Umbilical cord (tissue), 2 donors: ENCODE measurements around the gene WDR62. TPM values are rescaled to one million over a fixed set of nuclear protein-coding genes. Genes with fewer than 3 reads are reported as not detected.

Experiments used
- DNase-seq: peaks from one replicate; pipeline ENCODE4 v3.0.0-alpha.2; 2015; ENCODE audit warnings: low spot score
- total RNA-seq: library from RNA; depleted of rRNA; stranded (reverse); fragments of >200 nt; gene quantifications from one replicate; pipeline ENCODE4 v1.2.3, GENCODE V29; 2014; ENCODE audit warnings: low replicate concordance; ENCODE audit not compliant: insufficient read depth

The WDR62 gene
- total RNA-seq, 1 donor from 2014 or later = 1.2 TPM

DNA sequence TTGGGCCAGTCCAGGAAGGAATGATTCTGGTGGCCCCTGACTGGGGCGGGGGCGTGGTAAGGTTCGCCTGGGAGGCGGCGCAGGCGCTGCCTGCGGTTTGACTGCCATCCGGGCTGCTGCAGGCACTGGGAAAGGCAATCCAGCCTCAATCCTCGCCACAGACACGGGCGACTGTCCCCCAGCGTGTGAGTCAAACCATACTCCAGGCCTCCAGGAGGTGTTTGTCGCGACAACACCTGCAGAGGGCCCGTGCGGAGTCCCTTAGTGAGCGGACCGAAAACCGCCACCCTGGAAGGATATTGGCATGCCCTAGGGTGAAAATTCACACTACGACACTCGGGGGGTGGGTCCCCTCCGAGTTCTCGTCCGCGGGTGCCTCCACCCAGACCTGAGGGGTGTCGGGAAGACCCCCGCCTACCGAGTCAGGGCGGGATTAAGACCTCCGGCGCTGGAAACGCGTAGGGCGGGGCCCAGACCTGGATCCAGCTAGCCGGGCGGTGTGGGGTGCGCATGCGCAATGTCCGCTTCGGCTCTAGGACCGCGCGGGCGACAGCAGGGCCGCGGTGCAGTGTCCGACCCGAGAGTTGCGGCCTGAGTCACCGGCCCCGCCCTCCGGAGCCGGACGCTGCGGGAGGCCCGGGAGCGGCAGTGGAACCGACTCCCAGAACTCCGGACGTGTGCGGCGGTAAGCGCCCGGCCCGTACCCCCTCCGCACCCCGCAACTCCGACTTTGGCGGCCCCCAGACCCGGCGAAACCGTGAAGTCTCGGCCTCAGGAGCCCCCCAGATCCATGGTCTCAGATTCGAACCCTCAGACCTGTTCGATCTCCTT lies 85.0 kb downstream of the WDR62 start, which contains the start of gene CAPNS1:
Gene CAPNS1, plus strand, starts transcription at position 594 of the 831 bp plus-strand sequence. CDS start 946 bp downstream, outside the sequence.
- DNase-seq = peak; percentile 99

DNA sequence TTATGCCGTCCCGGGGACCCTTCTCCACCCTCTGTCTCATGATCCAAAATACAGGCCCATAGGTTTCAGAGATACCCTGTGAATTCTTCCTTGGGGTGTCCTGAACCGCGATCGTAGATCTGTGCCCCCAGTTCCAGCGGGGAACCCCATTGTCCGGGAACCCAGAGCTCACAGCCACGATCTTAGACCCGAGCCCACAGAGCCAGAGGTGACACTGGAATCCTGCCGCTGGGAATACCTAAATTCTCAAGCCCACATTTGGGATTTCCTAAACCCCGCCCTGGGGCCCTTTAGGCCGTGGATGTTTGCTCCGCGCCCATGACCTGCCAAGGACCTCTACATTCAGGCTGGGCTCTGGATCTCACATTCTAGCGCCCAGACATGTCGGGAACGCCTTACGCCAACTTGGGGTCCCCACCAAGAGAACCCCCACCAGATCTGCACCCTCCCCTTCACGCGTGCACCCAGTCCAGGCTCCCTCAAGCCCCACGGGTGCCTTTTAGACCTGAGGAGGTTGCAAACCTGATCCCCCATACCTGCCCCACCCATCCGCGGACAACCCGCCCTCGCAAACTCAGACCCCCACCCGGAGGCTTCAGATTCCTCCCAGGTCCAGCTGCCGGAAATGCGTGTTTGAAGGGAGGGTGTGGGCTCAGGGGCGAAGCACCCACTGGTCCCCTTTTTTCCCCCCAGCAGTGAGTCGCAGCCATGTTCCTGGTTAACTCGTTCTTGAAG lies 85.8 kb downstream of the WDR62 start:
- peak; percentile 72 for DNase-seq

DNA sequence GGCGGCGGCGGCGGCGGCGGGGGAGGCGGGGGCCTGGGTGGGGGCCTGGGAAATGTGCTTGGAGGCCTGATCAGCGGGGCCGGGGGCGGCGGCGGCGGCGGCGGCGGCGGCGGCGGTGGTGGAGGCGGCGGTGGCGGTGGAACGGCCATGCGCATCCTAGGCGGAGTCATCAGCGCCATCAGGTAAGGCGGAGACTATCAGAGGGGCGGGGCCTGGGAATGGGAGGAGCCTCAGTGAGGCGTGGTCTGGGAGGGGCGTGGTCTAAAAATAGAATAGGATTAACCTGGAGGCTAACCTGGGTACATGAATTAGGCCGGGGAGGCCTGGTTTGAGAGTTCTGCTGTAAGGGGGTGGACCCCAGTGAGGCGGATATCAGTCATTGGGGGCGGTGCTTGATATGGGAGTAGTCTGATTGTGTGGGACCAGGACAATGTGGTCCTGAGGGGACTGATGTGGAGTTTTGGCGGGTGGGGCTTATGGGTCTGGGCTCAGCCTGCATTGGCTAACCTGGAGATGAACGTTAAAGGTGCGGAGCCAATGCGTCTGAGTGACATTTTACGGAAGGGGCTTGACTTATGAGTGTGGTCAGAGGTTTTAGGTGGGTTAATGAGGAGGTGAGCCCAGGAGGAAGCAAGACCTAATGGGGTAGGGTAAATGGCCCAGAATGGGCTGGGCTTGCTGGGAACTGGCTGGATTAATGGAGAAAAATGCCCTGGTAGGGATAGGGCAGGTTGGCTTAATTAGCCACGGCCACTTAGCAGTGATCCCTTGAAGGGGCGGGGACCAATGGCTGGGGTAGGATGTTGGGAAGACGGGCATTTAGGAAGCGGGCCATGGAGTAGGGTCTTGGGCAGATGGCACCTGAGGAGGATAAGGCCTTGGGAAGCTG lies 86.6 kb downstream of the WDR62 start:
- peak; percentile 75 for DNase-seq

DNA sequence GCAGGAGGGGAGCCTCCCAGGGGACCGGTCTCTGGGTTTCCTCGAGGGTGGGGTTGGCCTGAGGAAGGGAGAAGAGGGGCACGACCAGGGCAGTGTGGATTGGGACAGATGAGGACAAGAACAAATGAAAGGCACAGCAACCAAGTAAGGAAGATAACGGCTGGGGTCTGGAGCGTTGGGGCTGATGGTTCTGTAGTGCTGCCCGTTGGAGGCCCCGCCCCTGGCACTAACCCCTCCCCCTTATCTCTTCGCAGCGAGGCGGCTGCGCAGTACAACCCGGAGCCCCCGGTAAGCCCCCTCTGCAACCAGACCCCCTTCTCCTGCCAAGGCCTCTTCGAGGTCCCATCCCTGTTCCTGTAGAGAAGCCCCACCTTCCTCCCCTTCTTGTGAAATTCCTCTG lies 87.3 kb downstream of the WDR62 start:
- no peak for DNase-seq

DNA sequence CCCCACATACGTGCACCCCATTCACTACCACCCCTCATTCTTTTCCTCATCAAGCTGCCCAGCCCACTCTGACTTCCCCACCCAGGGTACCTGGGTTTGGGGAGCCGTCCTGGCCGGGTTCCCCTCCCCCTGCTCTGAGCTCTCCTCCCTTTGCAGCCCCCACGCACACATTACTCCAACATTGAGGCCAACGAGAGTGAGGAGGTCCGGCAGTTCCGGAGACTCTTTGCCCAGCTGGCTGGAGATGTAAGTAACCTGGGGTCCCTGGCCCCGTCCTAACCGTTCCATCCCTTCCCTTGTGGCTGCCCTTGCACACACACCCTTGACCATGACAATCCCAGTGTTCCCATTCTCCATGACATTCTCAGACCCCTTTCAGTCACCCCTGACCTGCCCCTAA lies 87.8 kb downstream of the WDR62 start:
- no peak for DNase-seq

DNA sequence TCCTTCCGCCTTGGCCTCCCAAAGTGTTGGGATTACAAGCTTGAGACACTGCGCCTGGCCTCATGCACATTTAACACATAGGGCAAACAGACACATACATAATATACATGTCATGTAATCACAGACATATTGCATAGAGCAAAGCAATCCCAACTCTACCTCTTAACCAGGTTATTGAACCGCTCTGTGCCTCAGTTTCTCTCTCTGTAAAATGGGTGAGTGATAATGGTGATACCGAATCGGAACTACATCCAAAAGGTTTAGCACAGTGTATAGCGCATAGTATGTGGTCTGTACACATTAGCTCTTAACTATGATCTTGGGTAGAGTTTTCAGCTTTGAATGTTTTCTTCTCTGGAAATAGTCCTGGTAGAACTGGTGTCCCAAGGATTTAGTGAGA lies 89.9 kb downstream of the WDR62 start:
- no peak for DNase-seq

DNA sequence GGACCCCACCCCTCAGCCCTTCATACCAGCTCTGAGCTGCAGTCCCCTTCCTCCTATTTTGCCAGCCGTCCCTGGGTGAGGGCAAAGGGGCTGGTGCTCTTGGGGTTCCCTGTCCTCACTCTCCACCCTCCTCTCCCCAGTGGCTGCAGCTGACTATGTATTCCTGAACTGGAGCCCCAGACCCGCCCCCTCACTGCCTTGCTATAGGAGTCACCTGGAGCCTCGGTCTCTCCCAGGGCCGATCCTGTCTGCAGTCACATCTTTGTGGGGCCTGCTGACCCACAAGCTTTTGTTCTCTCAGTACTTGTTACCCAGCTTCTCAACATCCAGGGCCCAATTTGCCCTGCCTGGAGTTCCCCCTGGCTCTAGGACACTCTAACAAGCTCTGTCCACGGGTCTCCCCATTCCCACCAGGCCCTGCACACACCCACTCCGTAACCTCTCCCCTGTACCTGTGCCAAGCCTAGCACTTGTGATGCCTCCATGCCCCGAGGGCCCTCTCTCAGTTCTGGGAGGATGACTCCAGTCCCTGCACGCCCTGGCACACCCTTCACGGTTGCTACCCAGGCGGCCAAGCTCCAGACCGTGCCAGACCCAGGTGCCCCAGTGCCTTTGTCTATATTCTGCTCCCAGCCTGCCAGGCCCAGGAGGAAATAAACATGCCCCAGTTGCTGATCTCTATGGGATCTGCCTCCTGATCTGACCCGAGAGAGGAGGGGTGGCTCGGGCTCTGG lies 95.1 kb downstream of the WDR62 start:
- DNase-seq = no peak

DNA sequence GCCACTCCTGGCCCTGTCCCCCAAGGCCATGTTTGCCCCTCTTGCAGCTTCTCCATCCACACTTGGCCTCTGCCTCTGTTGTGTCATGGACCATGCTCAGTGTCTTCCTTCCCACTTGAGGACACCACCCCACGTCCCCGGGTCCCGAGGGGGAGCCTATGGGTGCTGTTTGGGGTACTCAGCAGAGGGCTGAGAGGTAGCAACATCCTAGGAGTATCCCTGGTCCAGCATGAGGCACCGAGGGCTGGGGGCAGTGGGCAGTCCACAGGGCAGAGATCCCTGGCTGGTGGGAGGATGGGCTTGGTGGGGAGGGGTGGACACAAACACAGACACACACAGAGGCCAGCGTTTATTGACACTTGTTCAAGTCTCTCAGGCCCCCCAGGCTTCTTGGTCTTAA lies 95.9 kb downstream of the WDR62 start:
- DNase-seq = no peak

DNA sequence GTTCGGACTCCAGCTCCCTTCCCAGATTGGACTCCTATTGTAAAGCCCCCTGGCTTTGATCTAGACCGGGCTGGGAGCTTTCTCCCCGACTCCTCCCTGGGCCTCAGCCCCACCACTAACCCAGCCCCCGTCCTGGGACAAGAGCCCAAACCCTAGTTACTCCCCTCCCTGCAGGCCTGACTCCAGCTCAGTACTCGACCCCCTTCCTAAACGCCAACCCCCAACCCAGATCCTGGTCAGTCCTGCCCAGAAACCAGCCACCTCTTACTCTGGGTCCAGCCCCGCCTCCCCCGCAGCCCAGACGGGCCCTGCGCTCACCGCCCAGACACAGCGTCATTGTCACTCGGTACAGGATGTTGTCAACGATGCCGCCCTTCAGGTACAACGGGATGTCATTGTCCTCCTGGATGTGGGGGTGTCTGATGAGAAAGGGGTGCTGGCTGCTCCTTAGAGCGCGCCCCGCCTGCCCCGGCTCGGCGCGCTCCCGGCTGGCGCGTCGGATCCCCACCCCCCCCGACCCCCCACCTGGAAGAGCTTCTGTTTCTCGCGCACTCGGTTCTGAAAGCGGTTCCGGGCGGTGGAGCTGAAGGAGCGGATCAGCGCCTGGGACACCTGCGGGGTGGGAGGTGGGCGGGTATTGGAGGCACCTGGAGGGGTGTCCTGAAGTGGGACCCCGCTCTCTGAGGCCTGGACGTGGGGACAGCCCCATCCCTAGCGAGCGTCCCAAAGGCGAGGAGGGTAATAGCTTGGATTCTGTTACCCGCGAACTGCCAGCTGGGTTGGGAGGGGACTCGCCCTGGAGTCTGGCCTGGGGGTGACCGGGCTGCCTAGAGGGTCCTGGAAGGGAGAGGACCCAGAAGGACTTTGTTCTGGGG lies 96.7 kb downstream of the WDR62 start:
- DNase-seq = peak; percentile 79

DNA sequence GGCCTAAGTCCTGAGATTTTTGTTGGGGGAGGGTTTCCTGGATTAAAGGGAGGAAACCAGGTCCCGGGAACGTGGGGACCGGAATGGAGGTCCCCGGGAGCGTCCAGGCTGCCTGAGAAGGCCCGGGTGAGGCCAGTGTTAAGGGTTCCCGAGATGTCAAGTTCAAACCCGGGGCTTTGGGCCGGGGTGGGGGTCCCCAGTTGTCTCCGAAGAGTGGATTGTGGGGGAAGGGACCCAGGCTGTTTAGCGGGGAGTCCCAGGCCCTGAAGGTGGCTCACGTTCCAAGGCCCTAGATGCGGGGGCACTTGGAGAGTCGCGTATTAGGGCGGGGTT lies 97.3 kb downstream of the WDR62 start:
- no peak for DNase-seq

DNA sequence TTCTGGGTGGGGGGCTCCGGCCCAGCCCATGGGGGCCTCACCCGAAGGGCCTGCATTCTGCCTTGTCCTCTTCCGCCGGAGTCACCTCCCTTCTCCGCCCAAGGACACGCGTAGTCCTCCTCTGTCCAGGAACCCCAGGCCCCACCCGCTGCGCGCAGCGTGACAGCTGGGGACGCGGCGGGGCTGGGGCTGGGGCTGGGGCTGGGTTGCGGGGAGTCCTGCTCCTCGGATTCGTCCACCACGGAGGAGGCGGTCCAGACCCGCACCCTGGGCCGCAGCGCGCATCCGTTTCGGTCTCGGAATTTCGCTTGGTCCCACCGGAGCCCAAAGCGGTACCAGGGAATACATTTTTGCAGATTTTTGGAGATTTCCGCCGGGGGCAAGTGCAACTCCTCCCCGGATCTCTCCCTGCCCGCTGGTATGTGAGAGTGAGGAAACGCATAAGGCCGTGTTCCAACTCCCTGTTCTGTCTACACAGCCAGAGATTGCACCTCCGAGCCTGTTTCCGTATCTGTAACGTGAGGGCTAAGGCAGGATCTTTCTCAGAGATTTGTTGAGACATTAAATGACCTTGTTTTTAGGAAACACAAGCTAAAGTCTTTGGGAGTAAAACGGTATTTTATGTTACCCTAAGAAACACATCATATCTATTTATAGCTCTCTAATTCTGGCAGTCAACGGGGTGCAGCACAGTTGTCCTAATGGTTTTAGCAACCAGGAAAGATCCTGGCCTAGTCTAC lies 97.8 kb downstream of the WDR62 start, which contains the start of gene COX7A1:
Gene COX7A1, minus strand, starts transcription at position 96 of the 740 bp plus-strand sequence. Its CDS starts 40 bp downstream, at position 56.
- peak; percentile 71 for DNase-seq

DNA sequence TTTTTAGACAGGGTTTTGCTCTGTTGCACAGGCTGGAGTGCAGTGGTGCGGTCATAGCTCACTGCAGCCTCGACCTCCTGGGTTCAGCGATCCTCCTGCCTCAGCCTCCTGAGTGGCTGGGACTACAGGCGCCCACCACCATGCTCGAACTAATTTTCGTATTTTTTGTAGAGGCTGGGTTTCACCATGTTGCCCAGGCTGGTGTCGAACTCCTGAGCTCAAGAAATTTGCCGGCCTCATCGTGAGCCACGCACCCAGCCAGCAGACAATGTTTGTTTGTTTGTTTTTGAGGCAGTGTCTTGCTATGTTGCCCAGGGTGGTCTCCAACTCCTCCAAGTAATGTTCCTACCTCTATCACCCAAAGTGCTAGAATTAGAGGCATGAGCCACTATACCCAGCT lies 98.4 kb downstream of the WDR62 start:
- DNase-seq = no peak

Other genes with a start within 250 kb of the WDR62 start
- gene PRODH2, start 242.1 kb upstream of the WDR62 start, total RNA-seq = 5.5 TPM
- gene NPHS1, start 202.4 kb upstream of the WDR62 start, total RNA-seq = 0.48 TPM
- gene KIRREL2, start 198.0 kb upstream of the WDR62 start, total RNA-seq = not detected
- 8.4 TPM for gene APLP1, start 186.3 kb upstream of the WDR62 start, total RNA-seq
- gene NFKBID, start 154.4 kb upstream of the WDR62 start, total RNA-seq = 15.6 TPM
- gene HCST, start 152.4 kb upstream of the WDR62 start, total RNA-seq = not detected
- gene TYROBP, start 146.6 kb upstream of the WDR62 start, total RNA-seq = 28.4 TPM
- gene LRFN3, start 118.5 kb upstream of the WDR62 start, total RNA-seq = 2.9 TPM
- 20.2 TPM for gene SDHAF1, start 59.7 kb upstream of the WDR62 start, total RNA-seq
- gene SYNE4, start 46.1 kb upstream of the WDR62 start, total RNA-seq = 0.48 TPM
- 27.2 TPM for gene ALKBH6, start 40.7 kb upstream of the WDR62 start, total RNA-seq
- gene CLIP3, start 22.0 kb upstream of the WDR62 start, total RNA-seq = 3.9 TPM
- gene THAP8, start 612 bp upstream of the WDR62 start, total RNA-seq = 1.4 TPM
- gene OVOL3, start 56.2 kb downstream of the WDR62 start, total RNA-seq = not detected
- 8.4 TPM for gene POLR2I, start 60.0 kb downstream of the WDR62 start, total RNA-seq
- gene TBCB, start 60.6 kb downstream of the WDR62 start, total RNA-seq = 61.6 TPM
- gene CAPNS1, start 85.2 kb downstream of the WDR62 start, total RNA-seq = 147 TPM
- 4.3 TPM for gene COX7A1, start 97.5 kb downstream of the WDR62 start, total RNA-seq
- gene ZNF565, start 159.8 kb downstream of the WDR62 start, total RNA-seq = 4.3 TPM
- gene ZNF146, start 160.2 kb downstream of the WDR62 start, total RNA-seq = 70.5 TPM